ENCODE results near the gene USP25.

Gene USP25

DNA sequence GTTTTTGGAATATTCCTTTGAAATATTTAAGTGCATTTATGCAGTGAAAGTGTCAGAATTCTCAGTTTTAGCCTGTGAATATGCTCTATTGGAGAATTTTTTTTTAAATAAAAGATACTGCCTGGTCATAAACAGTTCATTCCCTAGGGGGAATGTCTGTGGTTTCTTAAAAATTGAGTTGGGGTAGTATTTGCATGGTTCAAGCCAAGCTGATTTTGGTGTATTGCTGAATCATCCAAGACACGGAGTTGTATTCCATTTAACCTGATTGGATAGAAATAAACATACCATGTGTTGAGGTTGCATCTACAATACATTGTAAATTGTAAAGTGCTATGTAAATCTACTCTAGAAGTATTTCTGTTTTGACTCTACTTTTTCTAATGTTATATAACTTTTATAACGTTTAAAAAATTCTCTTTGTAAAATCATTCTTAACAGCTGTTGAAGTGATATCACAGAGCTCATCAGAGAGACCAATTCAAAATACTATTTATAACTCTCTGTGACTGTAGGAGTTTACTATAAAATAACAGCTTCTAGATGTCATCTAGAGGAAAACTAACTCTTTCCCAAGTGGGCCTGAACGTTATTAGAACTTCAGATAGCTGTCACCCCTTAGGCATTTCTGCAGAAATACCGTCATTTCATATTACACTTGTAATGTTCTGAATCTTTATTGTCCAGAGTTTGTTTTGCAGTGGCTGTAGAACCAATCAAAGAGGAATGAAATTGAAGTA lies 199.1 kb downstream of the USP25 start:
- no peak for DNase-seq
- intact Hi-C loops (cut with DNase I), result no loop called here

DNA sequence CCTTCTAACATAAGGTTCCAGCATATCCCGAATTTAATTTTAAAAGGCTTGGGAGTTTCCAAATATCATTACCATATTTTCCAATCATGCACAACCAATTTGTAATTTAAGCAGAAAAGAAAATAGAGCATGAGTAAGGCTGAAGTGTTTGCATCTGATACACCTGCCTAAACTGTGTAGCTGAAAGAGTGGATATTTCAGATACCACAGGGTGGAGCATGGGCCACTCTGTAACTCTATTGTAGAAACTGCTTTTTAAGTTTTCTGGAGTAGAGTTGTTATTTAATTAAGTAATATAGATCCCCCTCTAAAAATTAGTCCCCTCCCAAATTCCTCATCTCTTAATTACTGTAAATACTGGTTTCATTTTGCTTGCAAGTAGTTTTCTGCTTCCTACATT lies 199.8 kb downstream of the USP25 start:
- intact Hi-C loops (cut with DNase I), result no loop called here
- no peak for DNase-seq

Measured in posterior cingulate gyrus (tissue), 11 donors.